IPS-11a (cell line): ENCODE measurements around the gene TRMT5.

Experiments
- H3K4me3 ChIP-seq: one replicate; pipeline ENCODE4 v1.5.1; 2013; ENCODE audit warnings: low read depth, low read length, control low read depth

TRMT5 gene

DNA sequence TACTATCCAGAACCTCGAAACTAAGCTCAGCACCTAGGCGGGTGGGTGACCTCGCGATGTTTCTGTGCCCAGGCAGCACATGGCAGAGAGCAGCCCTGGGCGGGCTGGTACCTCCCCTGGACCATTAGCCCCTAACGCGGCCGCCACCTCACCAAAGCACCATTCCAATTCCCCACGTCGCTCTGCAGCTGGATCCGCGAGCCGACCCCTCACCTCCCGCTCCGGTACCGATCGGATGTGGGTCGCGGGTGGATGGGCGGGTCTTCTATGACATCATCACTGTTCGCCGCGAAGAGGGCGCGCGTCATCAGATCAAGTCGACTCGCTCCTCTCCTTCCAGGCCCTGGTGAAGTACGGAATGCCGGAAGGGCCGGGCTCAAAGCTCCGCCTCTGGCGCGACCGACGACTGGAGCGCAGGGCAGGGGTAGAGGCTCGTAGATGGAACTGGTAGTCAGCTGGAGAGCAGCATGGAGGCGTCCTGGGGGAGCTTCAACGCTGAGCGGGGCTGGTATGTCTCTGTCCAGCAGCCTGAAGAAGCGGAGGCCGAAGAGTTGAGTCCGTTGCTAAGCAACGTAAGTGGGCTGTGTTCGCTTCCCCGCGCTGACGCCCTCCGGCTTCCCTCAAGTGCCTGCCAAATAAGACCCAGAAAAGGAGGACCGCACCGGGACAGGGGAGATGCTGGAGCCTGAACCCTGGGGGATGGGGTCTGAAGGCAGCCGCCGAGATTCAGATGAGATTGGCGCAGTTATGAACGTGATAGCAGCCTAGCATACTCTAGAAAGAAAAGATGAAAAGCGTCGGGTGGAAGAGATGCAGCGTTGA lies at the start of gene TRMT5, which contains the start of gene SLC38A6:
Gene TRMT5 (minus strand): TSS at position 269 of the 822 bp plus-strand sequence. CDS start 106 bp downstream, at position 163.
Gene SLC38A6 (plus strand): TSS at position 435 of the 822 bp plus-strand sequence. CDS start 33 bp downstream, at position 468.
- peak within 1 kb of the TSS; percentile 92 for H3K4me3 ChIP-seq

DNA sequence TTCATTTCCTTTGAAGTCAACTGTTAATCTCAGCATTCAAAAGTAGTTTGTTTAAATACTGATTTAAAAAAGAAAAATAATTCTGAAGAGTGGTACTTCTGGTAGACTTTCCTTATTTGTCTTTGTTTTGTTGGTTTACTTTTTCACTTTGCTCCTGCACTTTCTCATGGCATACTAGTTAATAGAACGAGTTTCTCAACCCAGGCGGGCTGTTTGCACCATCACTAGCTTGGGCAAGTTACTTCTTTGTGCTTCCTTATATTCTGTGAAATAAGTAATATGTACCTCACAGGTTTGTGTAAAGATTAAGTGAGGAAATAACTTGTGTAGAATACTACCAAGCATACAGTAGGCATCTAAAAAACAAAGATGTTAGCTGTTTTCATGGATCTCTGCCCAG lies 45.6 kb upstream of the TRMT5 start:
- no peak overlapping the region for H3K4me3 ChIP-seq

- H3K4me3 ChIP-seq, result no peak overlapping the region
These were observed 44.7 kb upstream of the TRMT5 start for GRCh38 chr14:61025251-61026223.

DNA sequence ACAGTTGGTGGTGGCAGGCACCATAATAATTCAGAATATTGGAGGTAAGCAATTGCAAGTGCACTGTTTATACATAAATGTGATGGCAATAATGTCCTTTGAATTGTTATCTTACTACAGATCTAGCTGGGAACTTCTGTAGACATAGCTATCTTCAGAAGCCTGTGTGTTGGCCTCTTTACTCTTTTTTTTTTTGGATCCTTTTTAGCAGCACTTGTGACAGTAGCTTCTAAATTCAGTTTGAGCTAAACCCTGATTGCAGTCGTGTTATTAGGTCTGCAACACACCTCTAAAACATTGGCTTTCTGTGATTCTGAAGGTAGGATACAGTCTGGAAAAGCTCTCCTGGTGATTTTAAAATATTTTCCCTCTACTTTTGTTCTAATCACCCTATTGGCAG lies 38.7 kb upstream of the TRMT5 start:
- no peak overlapping the region for H3K4me3 ChIP-seq

DNA sequence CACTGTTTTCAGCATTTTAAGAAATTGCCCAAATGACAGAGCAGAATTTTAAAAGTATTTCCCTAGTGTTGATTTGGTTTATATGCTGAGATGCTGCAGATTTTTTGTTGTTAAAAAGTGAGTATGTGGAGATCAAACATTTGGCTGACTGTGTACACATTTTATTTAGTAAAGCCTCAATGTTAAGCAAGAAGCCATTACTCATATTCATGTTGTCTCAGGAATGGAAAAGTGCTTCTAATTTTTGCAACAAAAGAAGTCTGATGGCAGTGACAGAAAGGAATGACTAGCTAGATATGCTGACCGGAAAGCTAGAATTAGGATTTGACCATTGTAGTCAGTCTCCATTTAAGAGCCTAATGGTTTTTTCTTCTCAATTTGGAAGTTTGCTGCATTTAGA lies 22.7 kb upstream of the TRMT5 start:
- no peak overlapping the region for H3K4me3 ChIP-seq

- H3K4me3 ChIP-seq, result no peak overlapping the region
These were observed 18.7 kb upstream of the TRMT5 start for GRCh38 chr14:60999536-60999935.

DNA sequence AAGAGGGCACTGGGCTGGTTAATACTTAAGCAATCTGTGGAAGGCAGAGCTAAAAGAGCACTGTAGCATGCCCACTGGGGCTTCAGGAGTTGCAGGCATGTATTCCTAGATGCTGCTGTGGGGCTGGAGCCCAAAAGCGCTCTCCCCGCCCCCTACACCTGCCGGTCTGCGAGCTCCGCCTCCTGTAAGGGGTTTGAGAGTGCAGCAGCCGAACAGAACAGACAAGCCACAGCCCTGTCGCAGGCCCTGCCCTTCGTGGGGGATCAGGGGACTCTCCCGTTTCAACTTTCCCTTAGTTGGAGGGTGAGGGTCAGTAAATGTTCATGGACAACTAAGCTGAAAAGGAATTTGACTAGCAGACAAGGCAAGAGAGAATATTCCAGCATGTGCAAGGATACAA lies 17.7 kb upstream of the TRMT5 start:
- H3K4me3 ChIP-seq, result no peak overlapping the region

GRCh38 chr14:60989599-60989998 lies 8.7 kb upstream of the TRMT5 start:
- H3K4me3 ChIP-seq, result no peak overlapping the region

DNA sequence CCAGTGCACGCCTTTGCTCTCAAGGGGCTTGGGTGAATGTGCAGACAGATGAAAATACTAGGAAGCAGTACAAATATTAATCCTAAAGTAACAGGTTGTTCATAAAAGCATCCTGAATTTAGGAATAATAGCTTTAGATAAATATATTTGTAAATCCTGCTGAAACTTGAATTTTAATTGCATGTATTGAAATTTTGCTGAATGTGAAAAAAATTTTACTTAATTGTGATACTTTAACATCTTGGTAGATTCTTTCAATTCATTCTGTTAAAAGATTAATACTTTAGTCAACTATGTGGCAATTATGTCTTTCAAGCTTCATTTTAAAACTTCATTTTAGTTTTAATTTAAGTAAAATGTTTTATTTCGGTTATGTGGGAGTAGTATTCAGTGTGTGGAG lies 5.6 kb upstream of the TRMT5 start:
- H3K4me3 ChIP-seq, result no peak overlapping the region

- no peak overlapping the region for H3K4me3 ChIP-seq
These were observed 3.3 kb upstream of the TRMT5 start for GRCh38 chr14:60984196-60984595.

GRCh38 chr14:60981633-60982455 lies 965 bp upstream of the TRMT5 start:
- H3K4me3 ChIP-seq, result peak overlapping the region; percentile 92

- H3K4me3 ChIP-seq, result no peak overlapping the region
These were observed 3.0 kb downstream of the TRMT5 start for GRCh38 chr14:60977847-60978246.

DNA sequence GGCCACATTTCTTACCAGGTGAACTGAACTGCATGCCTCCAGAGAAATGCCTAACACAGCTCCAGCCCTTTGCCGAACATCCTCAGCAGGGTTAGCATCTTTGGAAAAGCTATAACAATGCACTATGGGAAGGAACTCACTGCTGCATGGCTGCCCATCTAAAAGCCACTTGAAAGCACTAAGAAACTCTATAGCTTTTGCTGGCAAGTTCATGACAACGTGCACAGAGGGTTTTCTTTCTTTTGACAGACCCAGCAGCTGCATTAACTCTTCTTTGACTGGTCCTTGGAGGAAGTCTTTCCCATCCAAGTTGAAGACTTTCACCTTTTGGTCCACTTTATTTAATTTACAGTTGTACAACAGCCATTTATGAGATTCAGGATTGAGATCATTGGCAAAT lies 5.3 kb downstream of the TRMT5 start:
- H3K4me3 ChIP-seq, result no peak overlapping the region

GRCh38 chr14:60974090-60974651 lies 6.7 kb downstream of the TRMT5 start:
- no peak overlapping the region for H3K4me3 ChIP-seq

DNA sequence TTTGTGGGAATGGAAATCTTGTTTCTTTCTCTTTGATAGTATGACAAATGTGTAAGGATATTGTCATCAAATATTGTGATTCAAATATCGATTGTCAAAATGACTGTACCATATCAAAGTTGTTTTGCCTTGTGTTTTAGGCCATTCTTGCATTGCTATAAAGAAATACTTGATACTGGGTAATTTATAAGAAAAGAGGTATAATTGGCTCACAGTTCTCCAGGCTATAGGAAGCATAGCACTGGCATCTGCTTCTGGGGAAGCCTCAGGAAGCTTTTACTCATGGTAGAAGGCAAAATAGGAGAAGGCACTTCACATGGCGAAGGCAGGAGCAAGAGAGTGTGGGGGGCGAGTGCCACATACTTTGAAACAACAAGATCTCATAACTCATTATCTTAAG lies 7.8 kb downstream of the TRMT5 start:
- no peak overlapping the region for H3K4me3 ChIP-seq

DNA sequence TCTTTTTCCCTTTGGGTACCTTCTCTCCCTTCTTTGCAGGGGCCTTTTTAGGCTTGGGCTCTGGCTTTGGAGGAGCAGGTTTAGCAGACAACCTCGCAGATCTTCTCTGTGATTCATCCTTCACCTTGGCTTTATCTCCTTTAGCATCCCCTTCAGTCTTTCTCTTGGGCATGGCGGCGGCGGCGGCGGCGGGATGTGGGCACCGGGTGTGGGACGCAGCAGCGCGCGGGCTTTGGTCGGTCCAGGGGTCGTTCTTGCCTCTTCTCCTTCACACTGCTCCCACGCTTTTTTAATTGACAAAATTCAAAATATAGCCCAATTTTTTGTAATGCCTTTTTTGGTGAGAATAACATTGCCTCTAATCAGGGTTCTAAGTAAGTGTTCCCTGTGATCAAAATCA lies 8.6 kb downstream of the TRMT5 start:
- H3K4me3 ChIP-seq, result no peak overlapping the region

DNA sequence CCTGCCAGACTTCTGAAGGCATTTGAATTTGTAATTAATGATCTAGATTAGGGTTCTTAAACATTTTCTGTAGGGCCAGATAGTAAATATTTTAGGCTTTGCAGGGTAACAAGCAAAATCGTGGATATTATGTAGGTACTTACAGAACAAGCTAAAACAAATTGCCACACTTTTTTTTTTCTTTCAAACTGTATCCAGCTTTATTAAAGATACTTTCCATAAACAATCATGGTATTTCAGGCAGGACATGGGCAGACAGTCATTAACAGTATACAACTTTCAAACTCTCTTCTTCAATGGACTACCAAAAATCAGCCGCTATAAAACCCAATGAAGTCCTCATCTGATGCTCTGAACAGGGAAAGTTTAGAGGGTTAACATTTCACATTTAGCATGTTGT lies 9.6 kb downstream of the TRMT5 start:
- no peak overlapping the region for H3K4me3 ChIP-seq

GRCh38 chr14:60970146-60970545 lies 10.7 kb downstream of the TRMT5 start:
- H3K4me3 ChIP-seq, result no peak overlapping the region

GRCh38 chr14:60968671-60969070 lies 12.2 kb downstream of the TRMT5 start:
- no peak overlapping the region for H3K4me3 ChIP-seq

DNA sequence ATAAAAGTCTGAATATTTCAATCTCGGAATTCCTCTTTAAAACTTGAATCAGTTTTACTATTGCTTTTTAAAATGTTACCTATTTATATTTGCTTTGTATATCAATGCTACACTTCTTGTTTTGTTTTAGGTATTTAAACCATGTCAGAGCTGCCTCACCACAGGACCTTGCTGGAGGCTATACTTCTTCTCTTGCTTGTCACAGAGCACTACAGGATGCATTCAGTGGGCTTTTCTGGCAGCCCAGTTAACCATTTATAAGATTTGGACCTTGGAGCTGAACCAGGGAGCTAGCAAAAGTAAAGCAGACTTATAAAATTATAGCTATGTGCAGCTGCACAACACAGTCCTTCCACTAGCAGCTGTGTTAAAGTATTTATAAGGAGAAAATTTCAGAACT lies 12.8 kb downstream of the TRMT5 start:
- no peak overlapping the region for H3K4me3 ChIP-seq
